Measurements from ENCODE around the gene RADIL.

Gene RADIL

DNA sequence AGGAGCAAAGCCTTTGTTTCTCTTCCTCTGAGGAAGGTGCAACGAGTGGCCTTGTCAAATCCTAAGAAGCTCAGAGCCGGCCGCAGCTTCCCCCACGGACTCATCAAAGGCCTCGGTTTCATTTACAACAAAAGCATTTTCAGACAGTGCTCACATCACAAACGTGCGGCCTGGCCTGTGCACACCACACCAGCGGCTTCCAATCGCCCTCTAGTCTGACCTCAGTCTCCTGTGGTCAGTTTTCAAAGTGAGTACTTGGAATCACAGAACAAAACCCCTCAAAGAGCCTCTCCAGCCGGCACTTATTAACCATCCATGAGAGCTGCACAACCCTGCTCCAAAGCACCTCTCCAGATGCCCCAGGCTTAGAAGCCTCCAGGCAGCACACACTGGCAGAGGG is 3.3 kb downstream of the RADIL start:
- DNase-seq: no peak

DNA sequence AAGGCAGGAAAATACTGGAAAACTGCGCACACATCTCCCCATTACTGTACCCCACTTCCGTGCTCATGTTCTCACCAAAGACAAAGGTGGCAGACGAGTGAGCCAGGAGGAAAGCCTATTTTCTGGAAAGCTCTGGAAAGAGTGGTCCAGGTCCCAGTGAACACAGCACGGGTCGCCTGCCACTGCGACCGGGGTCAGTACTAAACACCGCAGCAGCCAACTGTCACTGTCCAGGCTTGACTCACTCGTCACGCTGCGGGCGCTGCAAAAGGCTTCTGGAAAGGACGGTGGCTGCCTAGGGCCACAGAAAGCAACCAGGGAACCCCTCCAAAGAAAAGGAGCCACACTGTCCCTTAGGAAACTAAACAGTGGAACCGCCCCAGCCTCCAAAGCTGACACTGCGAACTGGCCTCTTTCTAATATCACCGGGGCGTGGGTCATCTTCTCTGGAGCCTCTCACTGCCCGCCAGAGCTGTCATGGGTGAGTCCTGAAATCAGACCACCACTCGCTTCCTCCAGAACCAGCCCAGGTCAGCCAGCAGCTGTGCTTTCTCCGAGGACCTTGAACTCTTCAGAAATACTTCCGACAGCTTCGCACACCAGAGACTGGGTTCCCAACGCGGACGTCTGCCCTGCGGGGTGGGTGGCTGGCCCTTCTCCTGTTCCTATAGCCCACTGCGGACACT is 4.0 kb downstream of the RADIL start:
- DNase-seq: no peak

DNA sequence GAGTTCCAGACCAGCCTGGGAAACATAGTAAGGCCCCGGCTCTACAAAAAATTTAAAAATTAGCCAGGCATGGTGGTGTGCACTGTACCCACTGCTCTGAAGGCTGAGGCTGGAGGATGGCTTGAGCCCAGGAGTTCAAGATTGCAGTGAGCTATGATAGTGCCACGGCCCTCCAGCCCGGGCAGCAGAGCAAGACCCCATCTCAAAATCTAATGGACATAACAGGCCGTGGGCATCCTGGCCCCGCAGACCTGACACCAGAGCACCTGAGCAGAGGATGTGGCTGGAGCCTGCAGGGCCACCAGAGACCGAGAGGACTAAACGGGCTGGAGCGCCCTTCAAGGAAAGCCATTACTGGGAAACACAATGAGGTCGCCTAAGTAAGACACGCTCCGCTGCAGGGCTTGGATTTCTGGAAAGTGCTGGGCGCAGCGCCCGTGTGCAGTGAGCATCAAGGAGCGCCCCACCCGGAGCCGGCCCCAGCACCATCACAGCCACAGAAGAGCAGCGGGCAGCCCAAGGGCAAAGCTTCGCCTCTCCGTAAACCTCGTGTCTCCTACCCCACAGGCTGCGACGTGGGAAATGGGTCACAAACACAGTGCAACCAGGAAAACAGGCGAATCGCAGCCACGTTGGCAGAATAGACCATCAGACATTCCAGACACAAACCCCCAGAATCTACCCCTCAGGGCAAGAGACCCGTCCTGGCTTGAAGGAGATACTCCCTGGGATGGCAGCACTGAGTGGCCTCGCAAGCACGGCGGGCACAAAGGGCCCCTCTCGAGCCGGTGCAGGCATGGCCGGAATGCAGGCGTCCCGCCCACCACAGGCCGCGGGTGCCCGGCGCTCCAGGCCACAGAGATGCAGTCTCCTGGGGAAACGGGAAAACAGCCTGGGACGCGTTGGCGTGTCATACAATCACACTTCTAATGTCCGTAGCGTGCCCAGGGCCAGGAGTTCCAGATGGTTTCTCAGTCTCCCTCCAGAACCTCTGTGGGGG is 4.9 kb downstream of the RADIL start:
- no peak for DNase-seq

DNA sequence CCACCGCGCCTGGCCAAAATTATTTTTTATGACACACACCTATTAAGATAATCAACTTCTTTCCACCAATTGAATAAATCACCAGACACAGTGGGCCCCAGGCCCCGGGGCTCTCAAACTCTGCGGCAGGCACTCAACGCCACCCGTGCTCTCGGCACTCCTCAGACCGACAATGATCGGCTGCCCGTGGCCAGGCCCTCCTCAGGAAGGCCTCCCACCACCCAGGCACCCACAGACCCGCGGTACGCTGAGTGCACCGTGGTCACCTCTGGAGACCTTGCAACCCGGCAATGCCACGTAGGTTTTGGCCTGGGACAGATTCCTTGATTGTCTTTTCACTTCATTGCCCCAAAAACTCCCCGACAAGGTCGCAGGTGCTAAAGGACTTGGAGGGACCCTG is 6.9 kb downstream of the RADIL start:
- no peak for DNase-seq

DNA sequence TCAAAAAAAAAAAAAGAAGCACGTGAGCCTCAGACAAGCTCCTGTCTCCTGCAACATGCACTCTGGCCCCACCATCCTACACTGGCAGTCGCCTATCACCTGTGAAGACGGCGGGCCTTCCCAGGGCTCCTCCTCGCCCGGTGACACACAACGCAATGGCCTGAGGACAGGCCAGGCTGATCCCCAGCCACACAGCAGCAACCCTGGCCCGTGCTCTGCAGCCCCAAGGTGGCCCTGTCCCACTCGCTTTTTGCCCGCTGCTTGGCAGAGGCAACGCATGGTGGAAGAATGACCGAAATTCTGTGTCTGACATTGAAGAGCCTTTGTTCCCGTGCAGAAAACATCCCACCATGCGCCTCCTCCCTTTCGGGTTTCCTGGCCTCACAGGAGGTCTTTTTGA is 8.1 kb downstream of the RADIL start:
- DNase-seq: no peak

DNA sequence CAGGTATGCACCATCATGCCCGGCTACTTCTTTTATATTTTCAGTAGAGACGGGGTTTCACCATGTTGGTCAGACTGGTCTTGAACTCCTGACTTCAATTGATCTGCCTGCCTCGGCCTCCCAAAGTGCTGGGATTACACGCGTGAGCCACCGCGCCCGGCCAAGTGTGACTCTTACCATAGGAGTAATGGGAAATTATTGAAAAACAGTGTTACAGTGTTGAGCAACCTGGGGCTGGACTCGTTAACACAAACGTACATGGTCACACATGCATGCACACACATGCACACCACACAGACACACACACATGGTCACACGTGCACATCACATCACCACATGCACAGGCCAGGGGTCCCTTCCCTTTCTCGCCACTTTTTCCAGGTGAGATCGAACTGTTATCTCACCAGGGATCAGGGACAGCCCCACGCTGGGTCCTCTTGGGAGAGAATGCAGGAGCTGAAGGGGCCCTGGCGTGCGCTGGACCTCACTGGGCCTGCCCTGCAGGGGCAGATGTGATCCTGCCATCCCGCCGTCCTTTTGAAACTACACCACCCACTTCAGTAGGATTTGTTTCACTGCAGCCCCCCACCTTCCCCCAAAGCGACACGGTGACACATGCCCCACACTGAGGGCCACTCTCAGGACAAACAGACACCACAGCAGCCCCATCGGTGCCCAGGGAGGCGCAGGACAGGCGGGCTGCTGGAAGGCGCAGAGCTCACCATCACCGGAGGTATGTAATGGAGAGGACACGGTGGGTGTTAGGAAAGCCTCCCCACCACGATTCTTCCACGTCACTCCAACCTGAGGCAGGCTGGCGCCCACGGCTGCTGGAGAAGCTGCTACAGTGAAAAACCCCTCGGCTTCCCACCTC is 10.2 kb downstream of the RADIL start:
- DNase-seq: no peak

DNA sequence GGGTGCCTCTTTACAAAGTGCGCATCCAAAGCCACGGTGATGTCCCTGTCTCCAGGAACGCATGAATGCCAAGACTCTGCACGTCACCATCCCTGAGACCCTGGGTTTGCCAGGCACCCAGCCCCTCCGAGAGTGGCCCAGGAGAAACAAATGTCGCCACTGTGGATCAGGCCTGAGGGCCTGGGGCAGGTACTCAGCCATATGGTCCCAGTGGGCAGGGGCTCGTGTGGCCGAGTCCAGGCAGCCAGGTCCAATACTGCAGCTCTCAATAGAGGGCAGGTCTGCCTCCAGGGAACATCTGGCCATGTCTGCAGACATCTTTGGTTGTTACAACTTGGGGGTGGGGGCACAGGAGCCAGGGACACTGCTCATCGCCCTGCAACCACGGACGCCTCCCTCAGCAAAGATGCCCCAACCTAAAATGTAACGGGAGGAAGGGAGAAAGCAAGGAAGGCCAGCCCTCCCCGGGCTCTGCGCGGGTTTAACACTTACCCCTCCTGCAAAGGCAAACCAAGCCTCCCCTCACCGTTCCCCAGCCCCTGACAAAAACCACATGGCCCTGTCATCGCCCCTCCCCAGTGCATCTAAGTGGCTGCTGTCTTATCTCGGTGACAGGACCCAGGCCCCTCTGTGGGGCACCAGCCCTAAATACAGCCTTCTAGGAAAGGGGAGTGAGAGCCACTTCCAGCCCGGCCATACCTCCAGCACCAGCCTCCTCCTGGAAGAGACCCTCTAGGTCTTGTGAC is 11.4 kb downstream of the RADIL start:
- peak; percentile 90 for DNase-seq

DNA sequence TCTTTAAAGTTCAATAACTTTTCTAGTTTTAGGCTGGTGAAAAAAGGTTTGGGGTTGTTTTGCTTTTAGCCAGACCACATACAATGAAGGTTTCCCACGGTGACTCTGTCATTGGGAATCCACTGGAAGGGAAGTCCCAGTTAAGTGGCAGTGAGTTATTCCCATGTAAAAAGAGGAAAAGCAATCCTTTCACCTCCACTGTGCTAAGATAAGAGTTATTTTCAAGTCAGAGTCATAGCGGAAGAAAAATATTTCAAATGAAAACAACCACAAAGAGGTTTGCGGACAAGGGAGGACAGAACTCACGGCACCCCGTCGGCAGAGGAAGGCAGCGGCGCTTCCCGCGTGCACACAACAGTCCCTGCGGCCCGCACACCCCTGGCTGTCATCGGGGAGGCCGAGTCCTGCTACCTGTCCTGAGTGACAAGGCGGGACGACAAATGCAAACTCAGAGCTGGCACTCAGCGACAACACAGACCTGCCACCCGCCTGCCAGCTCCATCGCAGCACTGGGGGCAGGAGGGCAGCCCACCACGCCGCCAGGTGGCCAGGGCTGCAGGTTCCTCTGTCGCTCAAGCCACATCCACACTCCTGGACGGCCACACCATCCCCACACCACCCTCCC is 12.3 kb downstream of the RADIL start:
- no peak for DNase-seq

DNA sequence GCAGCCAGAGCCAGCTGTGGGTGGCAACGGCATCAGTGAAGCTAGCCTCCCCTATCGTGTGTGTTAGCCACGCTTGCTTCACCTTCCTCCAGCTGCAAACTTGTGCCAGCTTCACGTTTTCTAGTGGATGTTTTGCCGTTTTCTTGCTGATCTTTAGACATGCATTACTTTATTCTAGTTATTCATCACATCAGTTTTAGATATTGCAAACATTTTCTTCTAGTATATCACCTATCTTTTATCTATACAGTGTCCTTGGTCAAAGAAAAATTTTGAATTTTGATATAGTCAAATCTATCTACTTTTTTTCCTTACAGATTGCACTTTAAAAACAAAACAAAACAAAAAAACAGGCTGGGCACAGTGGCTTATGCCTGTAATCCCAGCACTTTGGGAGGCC is 15.0 kb downstream of the RADIL start:
- DNase-seq: no peak

DNA sequence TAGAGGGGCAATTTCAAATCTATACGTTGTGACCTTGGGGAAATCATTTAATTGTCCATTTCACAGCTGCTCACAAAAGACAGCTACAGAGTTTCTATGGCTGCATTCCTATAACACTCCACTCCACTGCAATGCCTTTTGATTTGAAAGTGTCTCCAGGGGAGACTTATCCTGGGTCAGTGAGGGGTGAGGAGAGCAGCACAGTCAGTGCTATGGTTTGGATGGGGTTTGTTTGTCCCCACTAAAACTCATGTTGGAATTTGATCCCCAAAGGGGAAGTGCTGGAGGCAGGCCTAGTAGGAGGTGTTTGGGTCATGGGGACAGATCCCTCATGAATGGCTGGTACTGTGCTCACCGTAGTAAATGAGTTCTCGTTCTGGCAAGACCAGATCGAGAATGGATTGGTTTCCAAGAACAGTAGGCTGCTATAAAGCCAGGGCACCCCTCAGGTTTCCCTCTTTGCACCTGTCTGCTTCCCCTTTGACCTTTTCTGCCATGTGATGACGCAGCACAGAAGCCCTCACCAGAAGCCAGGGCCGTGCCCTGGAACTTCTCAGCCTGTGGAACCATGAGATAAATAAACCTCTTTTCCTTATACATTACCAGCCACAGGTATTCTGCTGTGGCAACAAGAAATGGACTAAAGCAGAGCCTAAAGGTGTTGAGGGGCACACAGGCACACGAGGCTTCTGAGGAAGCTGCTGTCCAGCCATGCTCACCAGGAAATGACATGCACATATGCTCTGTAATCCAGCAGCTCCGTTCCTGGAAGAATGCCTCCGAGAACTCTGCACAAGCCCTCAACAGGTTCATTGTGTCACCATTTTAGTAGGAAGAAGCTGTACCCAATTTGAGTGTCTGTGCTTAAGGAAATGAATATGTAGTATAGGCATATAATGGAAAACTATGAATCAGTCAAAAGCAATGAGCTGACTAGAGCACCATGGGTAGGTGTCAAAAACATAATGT is 16.7 kb downstream of the RADIL start:
- DNase-seq: no peak

DNA sequence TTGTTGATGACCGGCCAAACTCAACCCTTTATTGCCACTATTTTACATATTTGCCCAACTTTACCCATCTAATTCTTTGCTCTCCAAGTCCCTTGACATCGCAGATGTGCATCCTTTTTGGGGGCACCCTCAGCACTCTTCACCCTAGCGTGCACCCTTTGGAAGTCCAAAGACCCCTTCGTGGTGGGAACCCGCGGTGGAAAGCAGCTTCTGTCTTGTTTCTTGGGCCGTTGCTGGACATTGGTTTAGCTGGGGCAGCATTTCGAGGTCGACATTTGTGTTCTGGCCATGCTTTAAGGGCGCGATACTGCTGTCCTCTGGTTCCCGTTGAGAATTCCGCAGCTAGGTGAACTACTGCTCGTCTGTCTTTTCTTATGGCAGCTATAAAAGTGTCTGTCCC is 21.4 kb downstream of the RADIL start:
- DNase-seq: no peak

DNA sequence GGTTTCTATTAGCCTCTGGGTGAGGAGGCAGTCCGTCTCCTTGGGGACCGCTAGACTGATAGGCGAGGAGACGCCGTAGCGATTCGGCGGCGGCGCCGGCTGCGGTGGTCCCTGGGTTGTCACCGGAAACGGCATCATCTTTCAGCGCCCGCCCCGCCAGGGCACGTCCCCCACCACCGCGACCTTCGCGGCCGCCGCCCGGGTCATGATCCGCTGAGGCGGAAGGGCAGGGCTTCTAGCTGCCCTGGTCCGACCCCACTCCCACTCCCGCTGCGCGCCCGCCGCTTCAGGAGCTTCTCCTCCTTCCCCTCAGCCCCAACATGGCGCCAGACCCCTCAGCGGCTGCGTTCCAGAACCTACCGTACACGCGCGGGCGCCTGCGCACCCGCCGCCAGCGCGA is 21.8 kb downstream of the RADIL start, which contains the start of gene PAPOLB:
TSS of gene PAPOLB (minus strand) at position 358 of the 400 bp plus-strand sequence. CDS start at position 138, 220 bp downstream.
- no peak for DNase-seq

DNA sequence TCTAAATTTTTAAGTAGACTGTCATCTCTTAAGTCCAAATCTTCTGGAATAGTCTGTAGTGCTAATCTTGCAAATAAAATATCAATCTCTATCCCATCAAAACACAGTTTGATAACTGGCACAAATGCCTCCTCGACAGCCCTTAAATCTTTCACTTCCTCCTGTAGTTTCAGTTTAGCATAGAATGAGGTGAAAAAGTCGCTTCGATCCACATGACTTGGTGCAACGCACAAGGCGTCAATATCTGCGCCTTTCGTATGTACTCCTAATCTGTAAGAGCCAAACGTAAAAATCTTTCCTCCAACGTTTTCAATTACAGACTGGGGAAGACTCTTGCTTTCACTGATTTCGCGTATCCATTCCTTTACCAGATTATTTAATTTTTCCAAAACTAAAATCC is 22.3 kb downstream of the RADIL start:
- DNase-seq: no peak

DNA sequence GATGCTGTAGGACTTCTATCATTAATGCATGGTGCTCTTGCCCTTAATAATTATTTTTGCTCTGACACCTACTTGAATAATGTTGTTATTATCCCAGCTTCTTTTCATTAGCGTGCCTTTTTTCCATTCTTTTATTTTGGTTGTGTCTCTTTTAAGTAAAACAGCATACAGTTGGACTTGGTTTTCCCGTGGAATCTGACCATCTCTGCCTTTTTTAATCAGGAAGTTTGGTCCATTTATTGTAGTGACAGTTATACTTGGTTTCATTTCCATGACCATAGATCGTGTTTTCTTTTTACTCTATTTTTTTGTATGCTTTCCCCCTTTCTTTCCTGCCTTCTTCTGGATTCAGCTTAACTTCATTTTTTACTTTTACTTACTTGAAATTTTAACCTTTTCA is 26.3 kb downstream of the RADIL start:
- DNase-seq: no peak

DNA sequence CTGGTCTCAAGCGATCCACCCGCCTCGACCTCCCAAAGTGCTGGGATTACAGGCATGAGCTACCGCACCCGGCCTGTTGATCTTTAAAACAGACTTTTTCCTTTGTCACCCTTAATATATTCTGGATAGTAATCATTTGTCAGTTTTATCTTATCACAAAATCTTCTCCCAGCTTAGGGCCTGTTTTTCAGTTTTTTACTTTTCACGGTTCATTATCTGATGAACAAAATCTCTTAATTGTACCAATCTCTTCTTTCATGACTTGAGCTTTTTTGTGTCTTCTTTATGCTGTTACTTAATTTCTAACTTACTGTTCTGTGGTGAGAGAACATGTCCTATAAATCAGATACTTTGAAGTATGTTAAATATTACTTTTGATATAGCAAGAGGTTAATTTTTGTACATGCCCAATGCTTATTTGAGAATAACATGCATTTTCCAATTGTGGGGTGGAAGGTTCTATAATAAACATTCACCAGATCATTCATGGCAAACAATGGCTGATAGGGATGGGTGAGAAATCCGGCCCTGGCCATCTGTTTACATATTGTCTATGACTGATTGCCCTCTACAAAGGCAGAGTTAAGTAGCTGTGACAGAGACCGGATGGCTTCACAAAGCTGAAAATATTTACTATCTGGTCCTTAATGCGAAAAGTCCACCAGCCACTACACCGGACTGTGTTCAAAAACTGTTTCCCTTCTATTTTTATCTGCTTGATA is 27.0 kb downstream of the RADIL start:
- no peak for DNase-seq

DNA sequence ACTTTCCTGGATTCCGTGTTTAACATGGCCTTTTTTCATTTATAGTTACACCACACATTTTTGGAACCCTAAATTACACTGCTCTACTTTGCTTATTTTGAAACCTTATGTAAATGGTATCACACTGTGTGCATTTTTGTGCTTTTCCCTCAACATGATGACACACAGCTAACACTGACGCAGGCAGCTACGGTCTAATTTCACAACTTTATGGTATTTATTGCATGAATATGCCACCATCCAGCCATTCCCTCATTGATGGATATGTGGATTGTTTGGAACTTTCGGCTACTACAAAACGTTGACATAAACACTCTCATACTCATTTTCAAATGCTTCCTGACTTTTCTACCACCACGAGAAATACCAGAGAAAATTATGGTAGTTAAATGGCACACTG is 28.6 kb downstream of the RADIL start:
- DNase-seq: no peak

DNA sequence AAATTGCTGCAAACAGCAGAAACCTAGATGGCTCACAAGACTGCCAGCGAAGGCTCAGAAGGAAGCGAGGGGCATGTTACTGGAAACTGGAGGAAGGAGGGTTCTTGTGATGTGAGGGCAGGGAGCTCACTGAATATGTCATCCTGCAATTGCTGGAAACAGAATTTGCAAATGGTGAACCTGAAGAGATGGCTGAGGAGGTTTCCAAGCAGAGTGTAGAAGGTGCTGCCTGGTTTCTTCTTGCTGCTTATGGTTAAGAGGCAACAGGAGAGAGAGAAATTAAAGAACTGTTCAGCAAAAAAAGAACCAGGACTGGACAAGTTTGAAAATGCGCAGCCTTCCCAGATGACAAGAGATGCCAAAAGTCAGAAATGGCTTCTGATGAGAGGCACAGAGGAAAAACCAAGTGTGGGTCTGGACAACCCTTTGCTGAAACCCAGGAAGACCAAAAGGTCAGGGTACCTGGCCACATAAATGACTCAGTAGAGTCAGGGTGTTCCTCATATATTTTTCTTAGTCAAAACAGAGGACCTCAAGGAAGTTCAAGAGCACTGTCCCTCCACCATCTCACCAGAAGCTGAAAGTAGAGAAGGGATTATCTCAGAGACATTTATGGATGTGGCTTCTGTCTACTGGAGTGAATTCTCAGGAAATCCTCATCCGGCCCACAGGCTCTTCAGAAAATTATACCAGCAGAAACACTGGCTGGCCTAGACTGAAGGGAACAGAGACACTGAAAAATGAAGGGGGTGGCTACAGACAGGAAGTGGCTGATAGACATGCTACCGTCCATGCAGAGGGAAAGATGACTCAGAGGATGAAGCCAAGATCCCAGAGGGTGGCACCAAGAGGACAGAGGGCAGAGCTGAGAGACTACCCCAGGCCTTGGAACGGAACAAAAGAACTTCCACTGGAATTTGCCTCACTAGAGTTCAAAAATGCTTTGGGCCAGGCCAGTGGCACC is 31.8 kb downstream of the RADIL start:
- no peak for DNase-seq

DNA sequence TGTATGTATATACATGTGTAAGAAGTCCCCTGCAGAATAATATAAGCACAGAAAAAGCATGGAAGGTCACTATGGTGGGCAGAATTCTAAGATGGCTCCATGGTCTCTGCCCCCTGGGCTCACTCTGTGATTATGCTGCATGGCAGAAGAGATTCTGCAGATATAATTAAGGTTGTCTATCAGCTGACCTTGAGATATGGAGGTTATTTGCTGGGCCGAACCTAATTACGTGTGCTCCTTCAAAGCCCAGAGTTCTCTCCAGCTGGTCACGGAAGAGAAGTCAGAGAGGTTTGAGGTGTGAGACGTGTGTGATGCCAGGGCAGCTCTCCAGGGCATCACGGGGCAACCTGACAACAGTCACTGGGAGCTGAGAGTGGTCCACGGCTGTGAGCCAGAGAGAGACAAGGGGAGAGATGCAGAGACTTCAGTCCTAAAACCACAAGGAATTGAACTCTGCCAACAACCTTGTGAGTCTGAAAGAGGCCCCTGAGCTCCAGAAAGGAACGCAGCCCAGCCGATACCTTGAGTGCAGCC is 33.2 kb downstream of the RADIL start:
- DNase-seq: no peak
